Measurements from ENCODE around the gene ZNF527. TPM values are rescaled to one million over a fixed set of nuclear protein-coding genes. Genes with fewer than 3 reads are reported as not detected.

ZNF527 gene
- total and polyA plus RNA-seq, 9 of the 15 experiments (the other 6 are each of a cell fraction or from before 2014, with no cell fraction given) = 0.18 to 1.4 (median 0.86) TPM

DNA sequence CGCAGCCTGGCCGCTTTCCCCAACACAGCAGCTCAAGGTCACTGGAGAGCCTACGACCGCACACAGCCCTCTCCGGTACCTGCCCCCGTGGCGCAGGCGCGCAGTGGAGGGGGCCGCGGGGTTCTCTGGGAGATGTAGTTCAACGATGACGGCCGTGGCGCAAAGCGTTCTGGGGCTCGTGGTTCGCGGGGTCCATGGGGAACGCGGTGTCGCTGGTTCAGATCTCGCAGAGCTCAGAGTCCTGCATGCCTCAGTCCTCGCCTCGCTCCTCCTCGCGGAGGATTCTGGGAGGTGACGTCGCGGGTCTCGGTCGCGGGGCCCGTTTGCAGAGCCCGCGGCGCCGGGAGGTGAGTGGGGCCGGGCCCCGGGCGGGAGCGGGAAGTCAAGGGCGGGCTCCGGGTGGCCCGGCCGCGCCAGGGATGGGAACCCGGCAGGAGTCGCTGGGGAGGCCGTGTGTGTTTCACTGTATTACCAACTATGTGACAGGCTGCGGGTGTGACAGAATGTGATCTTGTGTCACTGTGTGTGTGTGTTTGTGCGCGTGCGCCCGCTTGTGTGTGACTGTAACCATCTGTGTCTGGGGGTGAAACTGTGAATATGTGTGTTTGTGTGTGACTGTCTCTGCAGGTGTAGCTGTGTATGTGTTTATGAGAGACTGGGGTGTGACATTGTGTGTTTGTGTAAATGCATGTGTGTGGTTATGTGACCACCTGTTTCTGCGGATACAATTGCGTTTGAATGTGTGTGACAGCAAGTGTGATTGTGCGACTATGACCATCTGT, at the start of gene ZNF527 (continued):
- TF ChIP-seq ZNF707 (CRISPR knock-in tag; conservative IDR thresholded peaks at IDR 0.05) (no peak), CCNT2 (IDR thresholded peaks at IDR 0.05; ENCODE audit: borderline replicate concordance, extremely low read depth, insufficient read length, low read depth, low read length) (peak; percentile 20), HDAC3 (IDR thresholded peaks at IDR 0.05; ENCODE audit: borderline replicate concordance, partially characterized antibody) (no peak), NR2C2 (CRISPR knock-in tag; IDR thresholded peaks at IDR 0.05) (no peak), NR2C2 (tag; IDR thresholded peaks at IDR 0.05) (peak; percentile 68), CHCHD3 (CRISPR knock-in tag; IDR thresholded peaks at IDR 0.05) (no peak), ELF2 (CRISPR knock-in tag; IDR thresholded peaks at IDR 0.05) (no peak), SMAD2 (IDR thresholded peaks at IDR 0.05; ENCODE audit: low read depth, low read length) (no peak), ZNF764 (CRISPR knock-in tag; IDR thresholded peaks at IDR 0.05; ENCODE audit: low read depth) (no peak), ATF1 (CRISPR knock-in tag; IDR thresholded peaks at IDR 0.05) (no peak), ATF1 (tag; IDR thresholded peaks at IDR 0.05) (peak; percentile 91), E2F1 (CRISPR knock-in tag; IDR thresholded peaks at IDR 0.05) (no peak)
- TF ChIP-seq, protein P1, sequence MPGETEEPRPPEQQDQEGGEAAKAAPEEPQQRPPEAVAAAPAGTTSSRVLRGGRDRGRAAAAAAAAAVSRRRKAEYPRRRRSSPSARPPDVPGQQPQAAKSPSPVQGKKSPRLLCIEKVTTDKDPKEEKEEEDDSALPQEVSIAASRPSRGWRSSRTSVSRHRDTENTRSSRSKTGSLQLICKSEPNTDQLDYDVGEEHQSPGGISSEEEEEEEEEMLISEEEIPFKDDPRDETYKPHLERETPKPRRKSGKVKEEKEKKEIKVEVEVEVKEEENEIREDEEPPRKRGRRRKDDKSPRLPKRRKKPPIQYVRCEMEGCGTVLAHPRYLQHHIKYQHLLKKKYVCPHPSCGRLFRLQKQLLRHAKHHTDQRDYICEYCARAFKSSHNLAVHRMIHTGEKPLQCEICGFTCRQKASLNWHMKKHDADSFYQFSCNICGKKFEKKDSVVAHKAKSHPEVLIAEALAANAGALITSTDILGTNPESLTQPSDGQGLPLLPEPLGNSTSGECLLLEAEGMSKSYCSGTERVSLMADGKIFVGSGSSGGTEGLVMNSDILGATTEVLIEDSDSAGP (CRISPR knock-in tag; IDR thresholded peaks at IDR 0.05) = no peak
- TF ChIP-seq, protein P2, sequence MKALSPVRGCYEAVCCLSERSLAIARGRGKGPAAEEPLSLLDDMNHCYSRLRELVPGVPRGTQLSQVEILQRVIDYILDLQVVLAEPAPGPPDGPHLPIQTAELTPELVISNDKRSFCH (CRISPR knock-in tag; IDR thresholded peaks at IDR 0.05) = no peak
- TF ChIP-seq, protein P2 (tag; IDR thresholded peaks at IDR 0.05) = no peak

All from K562 (cell line).